ENCODE measurements around the gene SLC35G2.
A peak's percentile ranks its signal among the peaks of the same experiment; 100 is the strongest.
"Not testable (repeated sequence)": the region's sequence is repeated elsewhere in the genome, so short reads cannot be mapped to it uniquely, and the experiment has no call there.

SLC35G2 gene

GRCh38 chr3:136842294-136842693, 23.4 kb downstream of the SLC35G2 start:
- H3K4me3 Mint-ChIP-seq, result no peak overlapping the region
- H3K4me1 Mint-ChIP-seq, result no peaks in the 10 kb centered on the region
- no peak for ATAC-seq (ENCODE audit: low read depth)
- no peak overlapping the region for H3K27ac Mint-ChIP-seq
- no peaks in the 10 kb centered on the region for H3K27me3 Mint-ChIP-seq
- H3K36me3 Mint-ChIP-seq, result peaks cover 32% of the 10 kb centered on the region
- no peak for DNase-seq (ENCODE audit: low spot score in 2 of 2)
- no peaks in the 10 kb centered on the region for H3K9me3 Mint-ChIP-seq

GRCh38 chr3:136844724-136845123, 25.8 kb downstream of the SLC35G2 start:
- no peaks in the 10 kb centered on the region for H3K9me3 Mint-ChIP-seq
- no peak overlapping the region for H3K4me3 Mint-ChIP-seq
- DNase-seq (ENCODE audit: low spot score in 2 of 2) (no peak), ATAC-seq (ENCODE audit: low read depth) (no peak)
- H3K27ac Mint-ChIP-seq, result no peak overlapping the region
- no peaks in the 10 kb centered on the region for H3K4me1 Mint-ChIP-seq
- H3K36me3 Mint-ChIP-seq, result peaks cover 23% of the 10 kb centered on the region
- no peaks in the 10 kb centered on the region for H3K27me3 Mint-ChIP-seq

GRCh38 chr3:136852180-136852579, 33.3 kb downstream of the SLC35G2 start:
- no peak overlapping the region for H3K27ac Mint-ChIP-seq
- peaks cover 10% of the 10 kb centered on the region for H3K36me3 Mint-ChIP-seq
- DNase-seq (ENCODE audit: low spot score in 2 of 2) (no peak), ATAC-seq (ENCODE audit: low read depth) (no peak)
- H3K9me3 Mint-ChIP-seq, result peaks cover 3% of the 10 kb centered on the region
- no peaks in the 10 kb centered on the region for H3K27me3 Mint-ChIP-seq
- no peak overlapping the region for H3K4me3 Mint-ChIP-seq
- no peaks in the 10 kb centered on the region for H3K4me1 Mint-ChIP-seq

- ATAC-seq (ENCODE audit: low read depth) (no peak), DNase-seq (ENCODE audit: low spot score in 2 of 2) (no peak)
- H3K27ac Mint-ChIP-seq, result no peak overlapping the region
- H3K36me3 Mint-ChIP-seq, result peaks cover 10% of the 10 kb centered on the region
- H3K9me3 Mint-ChIP-seq, result peaks cover 4% of the 10 kb centered on the region
- peaks cover 8% of the 10 kb centered on the region for H3K4me1 Mint-ChIP-seq
- no peaks in the 10 kb centered on the region for H3K27me3 Mint-ChIP-seq
- H3K4me3 Mint-ChIP-seq, result no peak overlapping the region
Observed at GRCh38 chr3:136856665-136857064, 37.7 kb downstream of the SLC35G2 start.

GRCh38 chr3:136858381-136858780, 39.5 kb downstream of the SLC35G2 start:
- Mint-ChIP-seq H3K36me3 (peaks cover 10% of the 10 kb centered on the region), H3K27ac (no peak overlapping the region), H3K4me1 (peaks cover 10% of the 10 kb centered on the region), H3K27me3 (no peaks in the 10 kb centered on the region), H3K9me3 (peaks cover 4% of the 10 kb centered on the region), H3K4me3 (no peak overlapping the region)
- DNase-seq (ENCODE audit: low spot score in 2 of 2) (no peak), ATAC-seq (ENCODE audit: low read depth) (no peak)

GRCh38 chr3:136860541-136860940, 41.6 kb downstream of the SLC35G2 start:
- Mint-ChIP-seq H3K9me3 (peaks cover 4% of the 10 kb centered on the region), H3K4me3 (peak overlapping the region; percentile 95), H3K4me1 (peaks cover 10% of the 10 kb centered on the region), H3K27ac (peak overlapping the region; percentile 90), H3K36me3 (peaks cover 10% of the 10 kb centered on the region), H3K27me3 (no peaks in the 10 kb centered on the region)
- ATAC-seq (ENCODE audit: low read depth) (no peak), DNase-seq (ENCODE audit: low spot score in 2 of 2) (no peak)

- peak; percentile 90 for ATAC-seq (ENCODE audit: low read depth)
- no peaks in the 10 kb centered on the region for H3K27me3 Mint-ChIP-seq
- peaks cover 3% of the 10 kb centered on the region for H3K9me3 Mint-ChIP-seq
- peaks cover 8% of the 10 kb centered on the region for H3K36me3 Mint-ChIP-seq
- DNase-seq (ENCODE audit: low spot score in 2 of 2), result peak; percentile 90 to 95
- H3K4me3 Mint-ChIP-seq, result peak within 1 kb of the TSS; percentile 95
- H3K27ac Mint-ChIP-seq, result peak within 1 kb of the TSS; percentile 90
- H3K4me1 Mint-ChIP-seq, result peaks cover 25% of the 10 kb centered on the region
Observed at GRCh38 chr3:136861890-136862616, 43.1 kb downstream of the SLC35G2 start, which contains the start of gene NCK1. NCK1 (plus strand) TSS chr3:136862208; CDS start chr3:136928002, 65,794 bp downstream.

- H3K27ac Mint-ChIP-seq, result peak overlapping the region; percentile 90
- H3K4me1 Mint-ChIP-seq, result peaks cover 30% of the 10 kb centered on the region
- no peak for DNase-seq (ENCODE audit: low spot score in 2 of 2)
- no peaks in the 10 kb centered on the region for H3K27me3 Mint-ChIP-seq
- no peaks in the 10 kb centered on the region for H3K9me3 Mint-ChIP-seq
- peak overlapping the region; percentile 95 for H3K4me3 Mint-ChIP-seq
- peaks cover 10% of the 10 kb centered on the region for H3K36me3 Mint-ChIP-seq
- ATAC-seq (ENCODE audit: low read depth), result no peak
Observed at GRCh38 chr3:136862617-136863322, 43.8 kb downstream of the SLC35G2 start.

- DNase-seq (ENCODE audit: low spot score in 2 of 2), result no peak
- H3K4me1 Mint-ChIP-seq, result peaks cover 41% of the 10 kb centered on the region
- ATAC-seq (ENCODE audit: low read depth), result no peak
- no peak overlapping the region for H3K4me3 Mint-ChIP-seq
- no peaks in the 10 kb centered on the region for H3K27me3 Mint-ChIP-seq
- peaks cover 41% of the 10 kb centered on the region for H3K36me3 Mint-ChIP-seq
- no peak overlapping the region for H3K27ac Mint-ChIP-seq
- H3K9me3 Mint-ChIP-seq, result peaks cover 3% of the 10 kb centered on the region
Observed at GRCh38 chr3:136869282-136869681, 50.4 kb downstream of the SLC35G2 start.

GRCh38 chr3:136872258-136872657, 53.3 kb downstream of the SLC35G2 start:
- H3K4me3 Mint-ChIP-seq; ATAC-seq (ENCODE audit: low read depth); DNase-seq (ENCODE audit: low spot score in 2 of 2); H3K27me3 Mint-ChIP-seq; H3K9me3 Mint-ChIP-seq: not testable (repeated sequence)
- peaks cover 28% of the 10 kb centered on the region for H3K4me1 Mint-ChIP-seq
- H3K27ac Mint-ChIP-seq, result peak overlapping the region; percentile 60
- peaks cover 41% of the 10 kb centered on the region for H3K36me3 Mint-ChIP-seq

- H3K4me3 Mint-ChIP-seq; ATAC-seq (ENCODE audit: low read depth); DNase-seq (ENCODE audit: low spot score in 2 of 2); H3K27ac Mint-ChIP-seq; H3K27me3 Mint-ChIP-seq; H3K9me3 Mint-ChIP-seq: not testable (repeated sequence)
- Mint-ChIP-seq H3K4me1 (peaks cover 32% of the 10 kb centered on the region), H3K36me3 (peaks cover 14% of the 10 kb centered on the region)
Observed at GRCh38 chr3:136879510-136879909, 60.6 kb downstream of the SLC35G2 start.

GRCh38 chr3:136882571-136882970, 63.6 kb downstream of the SLC35G2 start:
- ATAC-seq (ENCODE audit: low read depth), result peak; percentile 47
- Mint-ChIP-seq H3K4me3 (no peak overlapping the region), H3K27ac (no peak overlapping the region), H3K9me3 (peaks cover 6% of the 10 kb centered on the region), H3K36me3 (peaks cover 10% of the 10 kb centered on the region), H3K27me3 (no peaks in the 10 kb centered on the region), H3K4me1 (peaks cover 43% of the 10 kb centered on the region)
- DNase-seq (ENCODE audit: low spot score in 2 of 2), result no peak

GRCh38 chr3:136883967-136884720, 65.2 kb downstream of the SLC35G2 start:
- peaks cover 51% of the 10 kb centered on the region for H3K4me1 Mint-ChIP-seq
- no peaks in the 10 kb centered on the region for H3K27me3 Mint-ChIP-seq
- H3K36me3 Mint-ChIP-seq, result peaks cover 13% of the 10 kb centered on the region
- ATAC-seq (ENCODE audit: low read depth) (no peak), DNase-seq (ENCODE audit: low spot score in 2 of 2) (no peak)
- H3K27ac Mint-ChIP-seq, result peak overlapping the region; percentile 39
- peaks cover 4% of the 10 kb centered on the region for H3K9me3 Mint-ChIP-seq
- no peak overlapping the region for H3K4me3 Mint-ChIP-seq
